MCF 10A (cell line): ENCODE data around the gene KRTAP20-2. TPM values are rescaled to one million over a fixed set of nuclear protein-coding genes. Genes with fewer than 3 reads are reported as not detected.

Experiments
- Bru-seq: library from RNA; stranded (reverse); fragments of 400-500 nt; gene quantifications from one replicate; lab custom pipeline; 2021; lab: Mats Ljungman, UMichigan
- BruChase-seq, 2 experiments: library from RNA; stranded (reverse); fragments of 400-500 nt; gene quantifications; one replicate each; lab custom pipeline; 2021; lab: Mats Ljungman, UMichigan
- BruUV-seq: library from RNA; stranded (reverse); fragments of 400-500 nt; replicated peaks from 2 replicates; lab custom pipeline; 2021; lab: Mats Ljungman, UMichigan
- CTCF ChIA-PET: fragments of 300-600 bp; sonication (Branson Sonifier 250); formaldehyde crosslinking; extraction: SDS; loops from one replicate; lab custom pipeline; 2021; ENCODE audit warnings: antibody characterized with exemption, inconsistent platforms; lab: Yijun Ruan, JAX
- POLR2A ChIA-PET: fragments of 300-600, 350-650 bp; sonication (Branson Sonifier 250); formaldehyde crosslinking; extraction: SDS; loops from one replicate; lab custom pipeline; 2020; ENCODE audit warnings: antibody characterized with exemption, inconsistent platforms; lab: Yijun Ruan, JAX
- DNase-seq: peaks from one replicate; pipeline ENCODE4 v3.0.0-alpha.2; 2018; ENCODE audit not compliant: unreplicated experiment
- H3K27ac Mint-ChIP-seq: one replicate; pipeline ENCODE4 v1.8.0; 2022; ENCODE audit warnings: mild to moderate bottlenecking, low read depth, mixed read lengths; ENCODE audit not compliant: unreplicated experiment
- H3K27me3 Mint-ChIP-seq: one replicate; pipeline ENCODE4 v1.8.0; 2022; ENCODE audit warnings: mixed read lengths; ENCODE audit not compliant: insufficient read depth, unreplicated experiment
- H3K36me3 Mint-ChIP-seq: one replicate; pipeline ENCODE4 v1.8.0; 2022; ENCODE audit warnings: mild to moderate bottlenecking, moderate library complexity, mixed read lengths; ENCODE audit not compliant: insufficient read depth, unreplicated experiment
- H3K4me1 Mint-ChIP-seq: one replicate; pipeline ENCODE4 v1.8.0; 2022; ENCODE audit warnings: mixed read lengths; ENCODE audit not compliant: insufficient read depth, unreplicated experiment
- H3K4me3 Mint-ChIP-seq: one replicate; pipeline ENCODE4 v1.8.0; 2022; ENCODE audit warnings: mild to moderate bottlenecking, moderate library complexity, mixed read lengths; ENCODE audit not compliant: unreplicated experiment
- H3K9me3 Mint-ChIP-seq: one replicate; pipeline ENCODE4 v1.8.0; 2022; ENCODE audit warnings: mixed read lengths; ENCODE audit not compliant: unreplicated experiment
- intact Hi-C: fragments of 100-400 bp; cut with micrococcal nuclease; formaldehyde crosslinking; loops from 2 replicates; pipeline ENCODE4 v1.14.1; 2022
- long read RNA-seq: library from polyadenylated mRNA; stranded (forward); transcript quantifications from one replicate; pipeline ENCODE4 v2.0.0, GENCODE V29; 2022
- total RNA-seq: library from RNA; stranded (reverse); gene quantifications from 2 replicates; pipeline ENCODE4 v1.2.3, GENCODE V29; 2022
- TF ChIP-seq, protein P1 (sequence below): fragments of 200-600 bp; IDR thresholded peaks from one replicate; pipeline ENCODE4 v1.8.0; 2022; ENCODE audit warnings: antibody characterized with exemption, mild to moderate bottlenecking; ENCODE audit not compliant: unreplicated experiment

Gene KRTAP20-2
- total RNA-seq (not detected in 2 replicates), Bru-seq, nascent RNA (not detected), BruChase-seq, experiment 1, labeled RNA remaining after a 6-hour chase (not detected), BruChase-seq, experiment 2, labeled RNA remaining after a 2-hour chase (not detected)
- long read RNA-seq = 0 reads

DNA sequence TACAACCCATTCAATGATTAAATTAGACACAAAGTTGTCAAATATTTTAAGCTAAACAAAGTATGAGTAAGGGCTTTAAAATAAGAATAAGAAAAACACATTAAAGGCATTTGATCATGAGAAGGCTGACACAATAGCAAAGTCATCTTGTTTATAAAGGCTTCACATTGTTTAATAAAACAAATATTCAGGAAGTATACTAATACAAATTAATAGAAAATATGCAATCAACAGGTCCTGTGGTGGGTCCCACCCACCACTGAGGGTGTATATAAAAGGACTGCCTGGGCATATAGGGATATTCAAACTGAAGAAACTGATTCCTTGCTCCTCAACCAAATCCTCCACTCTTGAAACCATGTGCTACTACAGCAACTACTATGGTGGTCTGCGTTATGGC lies at the start of gene KRTAP20-2:
KRTAP20-2 (plus strand) TSS at position 301 of the 400 bp plus-strand sequence; CDS start at position 359, 58 bp downstream.
- Mint-ChIP-seq H3K27ac (no peak within 1 kb of the TSS), H3K27me3 (no peaks in the 10 kb centered on the region), H3K36me3 (peaks cover 6% of the 10 kb centered on the region), H3K9me3 (peaks cover 8% of the 10 kb centered on the region), H3K4me3 (no peak within 1 kb of the TSS), H3K4me1 (no peaks in the 10 kb centered on the region)
- ChIA-PET CTCF (no interaction called here), POLR2A (no interaction called here)
- TF ChIP-seq, protein P1, sequence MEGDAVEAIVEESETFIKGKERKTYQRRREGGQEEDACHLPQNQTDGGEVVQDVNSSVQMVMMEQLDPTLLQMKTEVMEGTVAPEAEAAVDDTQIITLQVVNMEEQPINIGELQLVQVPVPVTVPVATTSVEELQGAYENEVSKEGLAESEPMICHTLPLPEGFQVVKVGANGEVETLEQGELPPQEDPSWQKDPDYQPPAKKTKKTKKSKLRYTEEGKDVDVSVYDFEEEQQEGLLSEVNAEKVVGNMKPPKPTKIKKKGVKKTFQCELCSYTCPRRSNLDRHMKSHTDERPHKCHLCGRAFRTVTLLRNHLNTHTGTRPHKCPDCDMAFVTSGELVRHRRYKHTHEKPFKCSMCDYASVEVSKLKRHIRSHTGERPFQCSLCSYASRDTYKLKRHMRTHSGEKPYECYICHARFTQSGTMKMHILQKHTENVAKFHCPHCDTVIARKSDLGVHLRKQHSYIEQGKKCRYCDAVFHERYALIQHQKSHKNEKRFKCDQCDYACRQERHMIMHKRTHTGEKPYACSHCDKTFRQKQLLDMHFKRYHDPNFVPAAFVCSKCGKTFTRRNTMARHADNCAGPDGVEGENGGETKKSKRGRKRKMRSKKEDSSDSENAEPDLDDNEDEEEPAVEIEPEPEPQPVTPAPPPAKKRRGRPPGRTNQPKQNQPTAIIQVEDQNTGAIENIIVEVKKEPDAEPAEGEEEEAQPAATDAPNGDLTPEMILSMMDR = no peak
- BruUV-seq = no TSS peak
- intact Hi-C loops = no loop called here
- no peak for DNase-seq

- intact Hi-C loops = no loop called here
- H3K4me1 Mint-ChIP-seq = no peaks in the 10 kb centered on the region
- H3K9me3 Mint-ChIP-seq = no peaks in the 10 kb centered on the region
- no peak for DNase-seq
- POLR2A ChIA-PET = no interaction called here
- no peak within 1 kb of the TSS for H3K27ac Mint-ChIP-seq
- no TSS peak for BruUV-seq
- peaks cover 11% of the 10 kb centered on the region for H3K27me3 Mint-ChIP-seq
- no peaks in the 10 kb centered on the region for H3K36me3 Mint-ChIP-seq
- TF ChIP-seq, protein P1 = no peak
- CTCF ChIA-PET = no interaction called here
- no peak within 1 kb of the TSS for H3K4me3 Mint-ChIP-seq
Measured at GRCh38 chr21:30590297-30590696, 44.7 kb upstream of the KRTAP20-2 start, which contains the start of gene KRTAP22-2. Gene KRTAP22-2, minus strand, starts transcription at chr21:30590397.

DNA sequence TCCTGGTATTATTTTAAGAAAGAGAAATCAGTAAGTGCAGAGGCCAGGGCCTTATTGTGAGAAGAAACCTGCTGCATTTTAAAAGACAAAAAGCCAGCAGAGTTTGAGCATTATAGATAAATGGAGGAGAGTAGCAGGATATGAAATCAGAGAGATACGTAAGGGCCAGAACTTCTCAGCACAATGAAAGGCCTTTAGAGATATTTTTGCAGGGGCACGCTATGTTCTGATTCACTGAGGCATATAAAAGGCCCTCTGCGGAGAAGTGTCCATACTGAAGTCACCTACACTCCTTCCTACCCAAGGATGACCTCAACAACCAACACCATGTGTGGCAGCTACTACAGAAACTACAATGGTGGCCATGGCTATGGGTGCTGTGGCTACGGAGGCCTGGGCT lies 42.9 kb upstream of the KRTAP20-2 start, which contains the start of gene KRTAP6-3:
KRTAP6-3 (plus strand) TSS at position 301 of the 400 bp plus-strand sequence; CDS start at position 307, 6 bp downstream.
- Mint-ChIP-seq H3K4me1 (no peaks in the 10 kb centered on the region), H3K36me3 (no peaks in the 10 kb centered on the region), H3K4me3 (no peak within 1 kb of the TSS), H3K9me3 (no peaks in the 10 kb centered on the region), H3K27ac (no peak within 1 kb of the TSS), H3K27me3 (no peaks in the 10 kb centered on the region)
- POLR2A ChIA-PET = no interaction called here
- TF ChIP-seq, protein P1 = no peak
- BruUV-seq = no TSS peak
- CTCF ChIA-PET = no interaction called here
- intact Hi-C loops = no loop called here
- no peak for DNase-seq

- Mint-ChIP-seq H3K27me3 (no peaks in the 10 kb centered on the region), H3K36me3 (no peaks in the 10 kb centered on the region), H3K4me1 (no peaks in the 10 kb centered on the region), H3K9me3 (peaks cover 9% of the 10 kb centered on the region), H3K4me3 (no peak within 1 kb of the TSS), H3K27ac (no peak within 1 kb of the TSS)
- intact Hi-C loops = no loop called here
- ChIA-PET POLR2A (no interaction called here), CTCF (no interaction called here)
- TF ChIP-seq, protein P1 = no peak
- BruUV-seq = no TSS peak
- no peak for DNase-seq
Measured at GRCh38 chr21:30598802-30599201, 36.2 kb upstream of the KRTAP20-2 start, which contains the start of gene KRTAP6-2. Gene KRTAP6-2, minus strand, starts transcription at chr21:30598902. Its CDS starts 28 bp downstream, at chr21:30598874.
